GM19324 (cell line): Measurements from ENCODE around the gene ARHGEF28.
A peak's percentile ranks its signal among the peaks of the same experiment; 100 is the strongest.

Experiments
- ATAC-seq: cut with Tn5 transposase; IDR thresholded peaks from one replicate; pipeline ENCODE4 v1.9.1; 2021; ENCODE audit warnings: mild to moderate bottlenecking, moderate library complexity; ENCODE audit not compliant: unreplicated experiment, low FRiP score

The ARHGEF28 gene

GRCh38 chr5:73686912-73687311 lies 60.9 kb downstream of the ARHGEF28 start:
- no peak for ATAC-seq

DNA sequence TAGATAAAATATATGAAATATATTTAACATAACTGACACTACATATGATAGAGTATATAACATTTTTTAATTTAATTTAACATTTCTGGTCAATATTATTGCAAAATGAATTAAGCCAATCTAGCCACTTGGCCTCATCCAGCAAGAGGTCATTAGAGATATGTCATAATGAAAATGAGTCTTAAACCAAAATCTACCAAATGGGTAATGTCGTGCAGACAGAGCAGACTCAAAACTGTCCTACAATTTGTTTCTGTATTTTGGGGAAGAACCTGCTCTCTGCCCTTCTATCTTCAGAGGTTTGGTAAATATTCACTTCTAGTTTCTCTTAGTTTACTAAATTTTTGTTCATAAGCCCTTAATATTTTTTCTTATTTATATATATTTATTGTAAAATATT lies 61.4 kb downstream of the ARHGEF28 start:
- ATAC-seq, result no peak

DNA sequence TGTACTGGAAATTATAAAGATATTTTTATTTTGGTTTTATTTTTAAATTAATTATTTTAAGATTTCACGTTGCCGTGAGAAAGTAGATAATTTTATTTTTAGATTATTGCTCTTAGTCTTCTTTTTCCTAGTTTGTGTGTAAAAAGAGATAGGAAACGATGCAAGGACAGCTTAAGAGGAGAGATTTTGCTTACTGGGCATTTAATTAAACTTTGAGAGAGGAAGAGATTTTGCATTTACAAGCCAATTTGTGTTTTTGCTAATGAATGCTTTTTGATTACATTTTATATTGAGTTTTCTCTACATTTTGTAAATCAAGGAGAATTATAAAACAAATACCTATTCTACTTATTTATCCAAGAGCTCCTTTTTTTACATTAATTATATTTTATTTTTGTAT lies 64.0 kb downstream of the ARHGEF28 start:
- no peak for ATAC-seq

DNA sequence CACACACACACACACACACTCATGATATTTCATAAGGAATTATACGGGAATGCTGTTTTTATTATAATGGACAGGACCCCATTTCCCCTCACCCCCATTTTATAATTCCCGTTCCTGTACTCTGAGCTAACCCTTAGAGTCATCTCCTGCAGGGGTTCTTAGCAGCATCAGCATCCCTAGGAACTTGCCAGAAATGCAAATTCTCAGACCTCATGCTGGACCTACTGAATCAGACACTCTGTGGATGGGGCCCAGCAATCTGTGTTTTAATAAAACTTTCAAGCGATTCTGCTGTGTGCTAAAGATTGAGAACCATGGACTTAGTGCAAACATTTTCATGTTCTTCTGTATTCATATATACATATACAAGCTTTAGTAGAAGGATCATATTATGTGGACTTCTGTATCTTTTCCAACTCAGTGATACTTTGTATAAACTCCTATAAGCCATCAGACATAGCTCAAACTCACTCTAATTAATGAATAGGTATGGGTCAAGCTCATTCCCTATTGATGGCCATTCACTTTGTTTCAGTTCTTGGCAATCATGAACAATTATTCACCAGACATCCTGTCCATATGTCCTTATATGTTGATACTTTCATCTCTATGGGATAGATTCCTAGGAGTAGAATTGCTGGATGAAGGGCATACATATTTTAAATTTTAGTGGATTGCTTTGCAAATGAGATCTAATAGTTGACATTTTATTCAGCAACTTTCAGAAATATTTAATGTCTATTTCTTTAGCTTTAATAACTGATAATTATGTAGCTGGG lies 65.5 kb downstream of the ARHGEF28 start:
- no peak for ATAC-seq

GRCh38 chr5:73692166-73692640 lies 66.2 kb downstream of the ARHGEF28 start:
- ATAC-seq, result no peak

DNA sequence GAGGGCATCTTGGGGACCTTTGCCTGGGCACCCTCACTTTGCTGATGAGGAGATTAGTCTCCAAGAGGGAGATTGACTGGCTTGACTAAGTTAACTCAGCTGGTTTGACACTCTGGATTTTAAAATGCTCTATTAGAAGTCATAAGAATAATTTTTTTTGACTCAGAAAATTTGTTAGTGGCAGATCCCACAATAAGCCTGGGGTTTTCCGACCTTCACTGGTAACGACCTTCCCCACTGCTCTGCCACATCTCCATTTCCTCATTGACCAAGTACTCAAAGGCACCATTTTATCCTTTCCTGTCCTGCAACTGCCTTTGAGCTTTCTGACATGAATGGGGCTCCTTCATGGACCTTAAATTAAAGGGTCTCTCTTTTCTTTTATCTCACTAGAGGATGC lies 67.0 kb downstream of the ARHGEF28 start:
- ATAC-seq, result no peak

- ATAC-seq, result peak; percentile 33
These were observed 67.6 kb downstream of the ARHGEF28 start for GRCh38 chr5:73693573-73694061.

- ATAC-seq, result peak; percentile 76
These were observed 68.1 kb downstream of the ARHGEF28 start for GRCh38 chr5:73694089-73694488.

- no peak for ATAC-seq
These were observed 72.0 kb downstream of the ARHGEF28 start for GRCh38 chr5:73698011-73698410.

DNA sequence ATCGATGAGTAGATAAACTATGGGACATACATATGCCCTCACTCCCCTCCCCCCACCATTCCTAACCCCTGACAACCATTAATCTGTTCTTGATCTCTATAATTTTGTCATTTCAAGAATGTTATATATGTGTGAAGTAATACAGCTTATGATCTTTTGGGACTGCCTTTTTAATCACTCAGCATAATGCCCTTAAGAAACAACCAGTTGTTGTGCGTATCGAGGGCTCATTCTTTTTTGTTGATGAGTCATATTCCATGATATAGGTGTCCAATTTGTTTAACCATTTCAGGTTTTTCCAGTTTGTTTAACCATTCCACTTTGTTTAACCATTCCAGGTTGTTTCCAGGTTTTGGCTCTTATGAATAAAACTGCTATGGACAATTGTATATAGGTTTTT lies 75.6 kb downstream of the ARHGEF28 start:
- ATAC-seq, result no peak

DNA sequence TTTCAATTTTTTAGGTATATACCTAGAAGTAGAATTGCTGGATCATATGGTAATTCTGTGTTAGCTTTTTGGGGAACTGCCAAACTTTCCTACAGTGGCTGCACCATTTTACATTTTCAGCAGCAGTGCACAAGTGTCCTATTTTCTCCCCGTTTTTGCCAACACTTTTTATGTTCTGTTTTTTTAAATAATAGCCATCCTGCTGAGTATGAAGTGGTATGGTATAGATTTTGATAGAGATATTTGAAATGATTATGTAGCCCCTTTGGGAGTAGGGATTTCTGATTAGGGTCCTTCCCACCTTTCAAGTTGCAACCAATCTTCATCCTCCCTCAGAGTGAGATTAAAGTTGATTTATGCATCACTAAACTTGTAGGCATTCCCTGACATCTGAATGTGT lies 76.5 kb downstream of the ARHGEF28 start:
- no peak for ATAC-seq

- no peak for ATAC-seq
These were observed 77.0 kb downstream of the ARHGEF28 start for GRCh38 chr5:73702951-73703350.

- ATAC-seq, result no peak
These were observed 79.4 kb downstream of the ARHGEF28 start for GRCh38 chr5:73705364-73705763.

DNA sequence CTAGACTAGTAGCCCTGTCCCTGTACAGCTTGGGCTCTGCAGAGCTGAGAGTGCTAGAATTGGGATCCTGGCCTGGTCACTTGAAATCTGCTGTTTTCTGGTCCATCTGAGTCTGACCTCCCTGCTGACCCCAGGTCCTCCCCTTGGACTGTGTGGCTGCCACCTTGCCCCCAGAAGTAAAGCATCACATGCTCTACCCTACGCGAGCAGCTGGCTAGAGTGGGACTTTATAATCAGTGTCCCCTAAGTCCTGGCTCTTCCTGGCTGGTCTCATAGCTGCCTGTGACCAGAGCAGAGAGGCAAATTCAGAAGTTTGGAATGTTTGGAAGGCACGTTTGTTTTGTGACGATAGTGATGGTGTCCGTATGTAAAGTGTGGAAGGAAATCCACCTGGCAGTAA lies 81.0 kb downstream of the ARHGEF28 start:
- no peak for ATAC-seq

DNA sequence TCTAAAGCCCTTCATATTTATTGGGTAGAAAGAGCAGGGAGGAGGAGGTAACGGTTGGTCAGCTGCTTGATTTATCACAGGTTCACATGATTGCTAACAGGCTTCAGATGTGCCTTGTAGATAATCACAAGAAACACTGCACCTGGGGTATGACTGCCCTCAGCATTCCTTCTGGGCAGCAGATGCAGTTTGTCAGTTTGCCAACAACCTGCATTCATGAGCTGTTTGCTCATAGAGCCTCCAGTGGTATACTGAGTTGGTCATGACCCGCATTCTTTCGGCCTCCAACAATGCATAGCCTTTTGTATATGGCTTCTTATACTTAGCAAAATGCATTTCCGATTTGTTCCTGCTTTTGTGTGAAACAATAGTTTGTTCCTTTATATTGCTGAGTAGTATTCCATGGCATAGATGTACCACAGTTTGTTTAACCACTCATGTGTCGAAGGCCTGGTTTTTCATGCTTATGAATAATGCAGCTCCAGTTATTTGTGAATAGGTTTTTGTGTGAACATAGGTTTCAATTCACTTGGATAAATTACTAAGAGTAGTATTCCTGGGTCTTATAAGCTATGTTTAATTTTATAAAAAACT lies 83.6 kb downstream of the ARHGEF28 start:
- no peak for ATAC-seq

- ATAC-seq, result no peak
These were observed 90.3 kb downstream of the ARHGEF28 start for GRCh38 chr5:73716284-73716808.

- ATAC-seq, result no peak
These were observed 92.8 kb downstream of the ARHGEF28 start for GRCh38 chr5:73718762-73719161.

DNA sequence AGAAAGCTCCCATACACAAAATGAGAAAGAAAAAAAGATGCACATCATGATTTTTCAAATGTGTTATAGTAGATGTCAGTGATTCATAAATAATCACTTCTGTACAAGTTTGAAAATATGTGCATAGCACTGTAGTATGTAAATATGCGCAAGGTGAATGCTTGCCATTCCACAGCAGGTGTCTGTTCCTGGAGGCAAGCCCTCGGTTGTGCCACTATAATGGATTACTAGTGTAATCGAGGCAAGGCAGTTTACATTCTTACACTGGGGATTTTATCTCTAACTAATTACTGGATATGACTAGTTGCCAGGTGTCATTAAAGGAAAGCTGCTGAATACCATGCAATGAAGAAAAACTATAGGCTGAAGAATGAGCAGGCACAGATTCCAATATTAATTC lies 93.6 kb downstream of the ARHGEF28 start:
- no peak for ATAC-seq

- ATAC-seq, result no peak
These were observed 96.2 kb downstream of the ARHGEF28 start for GRCh38 chr5:73722231-73722630.

DNA sequence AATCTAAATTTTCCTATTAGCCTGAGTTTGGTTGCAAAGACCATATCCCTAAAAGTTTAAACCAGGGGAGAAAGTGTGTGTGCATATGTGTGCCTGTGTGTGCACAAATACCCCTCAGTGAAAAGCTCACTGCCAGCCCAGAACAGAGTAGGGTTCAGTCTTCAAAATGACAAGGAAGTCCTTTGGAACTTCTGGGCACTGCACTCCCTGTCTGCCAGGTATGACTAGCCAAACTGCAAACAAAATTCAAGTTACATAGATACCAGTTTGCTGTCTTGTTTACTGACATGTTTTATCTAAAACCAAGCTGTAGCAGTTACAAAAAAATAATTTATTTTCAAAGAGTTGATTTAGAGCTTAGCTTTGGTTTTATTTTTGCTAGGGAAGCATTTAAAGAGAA lies 100.1 kb downstream of the ARHGEF28 start:
- ATAC-seq, result no peak

DNA sequence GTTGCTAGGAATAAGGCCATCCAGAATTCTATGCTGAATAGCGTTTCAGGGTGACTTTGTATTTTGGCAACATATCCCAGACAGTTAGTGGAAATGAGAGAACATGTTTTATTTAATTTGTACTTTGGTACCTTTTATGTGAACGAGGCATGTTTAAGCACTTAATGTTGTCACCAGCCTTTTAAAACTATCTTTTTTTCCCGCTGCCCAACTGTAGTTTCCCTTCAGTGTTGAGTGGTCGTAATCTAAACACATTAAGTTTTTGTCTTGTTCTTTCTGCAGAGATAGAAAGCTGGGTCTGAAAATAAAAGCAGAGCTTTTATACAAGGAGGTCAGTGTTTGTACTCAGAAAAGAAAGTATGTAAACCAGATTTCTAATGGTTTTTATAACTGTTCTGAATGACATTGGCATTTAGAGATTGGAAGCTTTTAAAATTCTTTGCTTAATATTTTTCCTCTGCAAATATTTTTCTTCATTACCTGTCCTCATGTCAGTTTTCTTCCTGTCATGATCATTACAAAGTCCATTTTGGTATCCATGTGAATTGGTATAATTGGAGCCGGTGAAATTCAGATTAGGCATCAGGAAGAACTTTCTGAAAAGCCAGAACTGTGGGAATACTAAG lies 100.7 kb downstream of the ARHGEF28 start:
- ATAC-seq, result no peak
